ENCODE data around the gene DOLK. TPM values are rescaled to one million over a fixed set of nuclear protein-coding genes. Genes with fewer than 3 reads are reported as not detected.

DOLK gene
- total and polyA plus RNA-seq, 2 of the 4 experiments (the other 2 are of a cell fraction) = 23.2 to 30.8 TPM

DNA sequence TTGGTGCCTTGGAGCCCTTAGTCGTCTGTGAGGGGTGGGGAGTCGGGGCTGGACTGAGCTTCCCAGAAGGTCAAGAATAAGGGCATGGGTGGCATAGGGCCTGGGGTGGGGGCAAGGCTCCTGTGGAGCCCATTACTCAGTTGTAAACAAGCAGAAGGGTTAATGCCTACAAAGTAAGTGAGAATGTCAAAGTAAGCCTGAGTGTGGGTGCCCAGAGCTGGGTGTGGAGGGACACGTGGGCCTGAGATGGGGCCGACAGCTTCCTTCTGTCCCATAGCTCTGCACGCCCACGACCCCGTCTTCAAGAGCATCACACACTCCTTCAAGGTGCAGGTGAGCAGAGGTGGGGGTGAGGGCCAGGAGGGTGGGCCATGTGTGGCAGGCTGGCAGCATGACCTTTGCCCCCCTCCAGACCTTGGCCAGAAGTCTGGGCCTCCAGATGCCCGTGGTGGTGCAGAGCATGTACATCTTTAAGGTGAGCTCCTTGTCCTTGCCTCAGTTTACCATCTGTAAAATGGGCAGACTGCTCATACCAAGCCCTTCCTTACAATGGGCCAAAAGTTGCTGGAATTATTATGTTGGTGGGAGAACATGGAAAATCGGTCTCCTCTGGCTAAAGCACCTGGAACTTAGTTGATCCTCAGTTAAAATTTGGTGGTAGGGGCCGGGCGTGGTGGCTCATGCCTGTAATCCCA lies 11.1 kb downstream of the DOLK start:
- H2BK15ac ChIP-seq (ENCODE audit: low read depth, low read length) = no peak overlapping the region
- DNase-seq (no peak), ATAC-seq (ENCODE audit: low read depth) (no peak)
- H3K79me1 ChIP-seq (ENCODE audit: low read depth in 1 of 2, low read length in 2 of 2) = no peaks in the 10 kb centered on the region
- CTCF ChIA-PET = no interaction called here
- H3K9me3 ChIP-seq (ENCODE audit: control insufficient read depth, insufficient read depth, low read length) = no peaks in the 10 kb centered on the region
- H2AK9ac ChIP-seq (replicated peaks; ENCODE audit: low read depth, low read length, poor library complexity) = no peak overlapping the region
- BruUV-seq (replicated peaks) = no TSS peak
- dilution Hi-C loops (cut with HindIII; ENCODE audit: low sequenced_read_pairs, unreplicated experiment) (no loop called here), intact Hi-C loops (cut with micrococcal nuclease) (no loop called here), in situ Hi-C loops (cut with MboI; ENCODE audit: low sequenced_read_pairs) (no loop called here)
- H3K4ac ChIP-seq (ENCODE audit: low read depth, low read length) = no peak overlapping the region
- H3K4me3 ChIP-seq (ENCODE audit: insufficient read depth, low read depth, low read length) = no peak overlapping the region
- no CpG with 5 or more reads among the region's 11 CpGs for WGBS, 2 experiments (ENCODE audit: extremely low coverage in 2 of 2, insufficient read length in 1 of 2)
- H3K23ac ChIP-seq (ENCODE audit: low read depth, low read length) = no peak overlapping the region
- no peak overlapping the region for H4K91ac ChIP-seq (ENCODE audit: insufficient read depth, low read depth, low read length)
- H3K9me1 ChIP-seq (ENCODE audit: insufficient read depth, low read length) = no peaks in the 10 kb centered on the region
- no peak overlapping the region for H3K4me2 ChIP-seq (ENCODE audit: low read depth, low read length)
- H2BK5ac ChIP-seq (ENCODE audit: low read depth, low read length, poor library complexity, severe bottlenecking) = no peak overlapping the region
- no peaks in the 10 kb centered on the region for H3K4me1 ChIP-seq (ENCODE audit: control insufficient read depth, insufficient read depth, low read length)
- no peaks in the 10 kb centered on the region for H3K36me3 ChIP-seq (ENCODE audit: control insufficient read depth, insufficient read depth, low read length)
- no peak overlapping the region for H4K8ac ChIP-seq (ENCODE audit: low read depth in 2 of 2, low read length in 2 of 2)
- TF ChIP-seq MAZ (IDR thresholded peaks at IDR 0.05; ENCODE audit: borderline replicate concordance, low read depth, low read length) (no peak), SMC3 (IDR thresholded peaks at IDR 0.05; ENCODE audit: low read depth, low read length) (no peak), FOS (IDR thresholded peaks at IDR 0.05; ENCODE audit: low read depth, low read length) (no peak), CEBPB (IDR thresholded peaks at IDR 0.05; ENCODE audit: low read depth, low read length) (no peak), RAD21 (IDR thresholded peaks at IDR 0.05; ENCODE audit: low read length) (no peak), MAFK (IDR thresholded peaks at IDR 0.05; ENCODE audit: low read depth, low read length) (no peak), NFE2L2 (IDR thresholded peaks at IDR 0.05; ENCODE audit: low read depth, low read length) (no peak), CHD1 (IDR thresholded peaks at IDR 0.05; ENCODE audit: low read depth, low read length) (no peak), RFX5 (IDR thresholded peaks at IDR 0.05; ENCODE audit: low read depth, low read length) (no peak), MXI1 (IDR thresholded peaks at IDR 0.05; ENCODE audit: borderline replicate concordance, low read depth, low read length) (no peak), BHLHE40 (IDR thresholded peaks at IDR 0.05; ENCODE audit: low read depth, low read length) (no peak), POLR2A (IDR thresholded peaks at IDR 0.05; ENCODE audit: low read depth, low read length) (no peak), ELK1 (IDR thresholded peaks at IDR 0.05; ENCODE audit: borderline replicate concordance, low read depth, low read length) (no peak), RCOR1 (IDR thresholded peaks at IDR 0.05; ENCODE audit: insufficient replicate concordance, low read length) (no peak), CTCF (conservative IDR thresholded peaks at IDR 0.05; ENCODE audit: low read depth, low read length) (no peak)
- TF ChIP-seq, protein P1, sequence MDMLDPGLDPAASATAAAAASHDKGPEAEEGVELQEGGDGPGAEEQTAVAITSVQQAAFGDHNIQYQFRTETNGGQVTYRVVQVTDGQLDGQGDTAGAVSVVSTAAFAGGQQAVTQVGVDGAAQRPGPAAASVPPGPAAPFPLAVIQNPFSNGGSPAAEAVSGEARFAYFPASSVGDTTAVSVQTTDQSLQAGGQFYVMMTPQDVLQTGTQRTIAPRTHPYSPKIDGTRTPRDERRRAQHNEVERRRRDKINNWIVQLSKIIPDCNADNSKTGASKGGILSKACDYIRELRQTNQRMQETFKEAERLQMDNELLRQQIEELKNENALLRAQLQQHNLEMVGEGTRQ (IDR thresholded peaks at IDR 0.05; ENCODE audit: low read depth, low read length) = no peak
- H2BK20ac ChIP-seq (ENCODE audit: low read depth, low read length) = no peak overlapping the region
- H3K56ac ChIP-seq (ENCODE audit: extremely low read depth, insufficient read depth, low read length) = no peak overlapping the region
- H3K27ac ChIP-seq (ENCODE audit: insufficient read depth, low read length) = no peak overlapping the region
- H3K14ac ChIP-seq (replicated peaks; ENCODE audit: low read depth, low read length) = no peak overlapping the region
- H2AFZ ChIP-seq (replicated peaks; ENCODE audit: low read length, poor library complexity) = no peak overlapping the region
- H2AK5ac ChIP-seq (ENCODE audit: low read depth, low read length) = no peak overlapping the region
- POLR2A ChIA-PET (ENCODE audit: unreplicated experiment) = interaction anchor here (0.5 kb wide), 1 partner anchor 532 kb away, joined by 4 read pairs; no protein-coding TSS in a partner anchor
- no peaks in the 10 kb centered on the region for H3K27me3 ChIP-seq (ENCODE audit: control insufficient read depth, insufficient read depth, low read length)
- no peak overlapping the region for H3K18ac ChIP-seq (ENCODE audit: low read depth, low read length)
- H3K9ac ChIP-seq (ENCODE audit: low read depth, low read length) = no peak overlapping the region
- no peak overlapping the region for H4K5ac ChIP-seq (ENCODE audit: low read depth, low read length)
- no peak overlapping the region for H2BK120ac ChIP-seq (ENCODE audit: low read depth, low read length)
- no peaks in the 10 kb centered on the region for H4K20me1 ChIP-seq (ENCODE audit: insufficient read depth, low read length)

Data from IMR-90 (cell line).